OCI-LY7 (cell line): ENCODE measurements around the gene SYDE1.

ENCODE experiments used
- EZH2phosphoT487 ChIP-seq: fragments of 200-600 bp; sonication (generic); IDR thresholded peaks from 2 replicates; pipeline ENCODE4 v1.6.1; 2018; ENCODE audit warnings: low read depth, borderline replicate concordance, mild to moderate bottlenecking, mixed run types, antibody characterized with exemption, low read length, moderate library complexity, mixed read lengths
- TF ChIP-seq, protein P1 (sequence below): fragments of 200-600 bp; sonication (generic); conservative IDR thresholded peaks from 2 replicates; pipeline ENCODE4 v1.5.1; 2014; ENCODE audit warnings: mild to moderate bottlenecking, antibody characterized with exemption, low read length, moderate library complexity, mixed read lengths

DNA sequence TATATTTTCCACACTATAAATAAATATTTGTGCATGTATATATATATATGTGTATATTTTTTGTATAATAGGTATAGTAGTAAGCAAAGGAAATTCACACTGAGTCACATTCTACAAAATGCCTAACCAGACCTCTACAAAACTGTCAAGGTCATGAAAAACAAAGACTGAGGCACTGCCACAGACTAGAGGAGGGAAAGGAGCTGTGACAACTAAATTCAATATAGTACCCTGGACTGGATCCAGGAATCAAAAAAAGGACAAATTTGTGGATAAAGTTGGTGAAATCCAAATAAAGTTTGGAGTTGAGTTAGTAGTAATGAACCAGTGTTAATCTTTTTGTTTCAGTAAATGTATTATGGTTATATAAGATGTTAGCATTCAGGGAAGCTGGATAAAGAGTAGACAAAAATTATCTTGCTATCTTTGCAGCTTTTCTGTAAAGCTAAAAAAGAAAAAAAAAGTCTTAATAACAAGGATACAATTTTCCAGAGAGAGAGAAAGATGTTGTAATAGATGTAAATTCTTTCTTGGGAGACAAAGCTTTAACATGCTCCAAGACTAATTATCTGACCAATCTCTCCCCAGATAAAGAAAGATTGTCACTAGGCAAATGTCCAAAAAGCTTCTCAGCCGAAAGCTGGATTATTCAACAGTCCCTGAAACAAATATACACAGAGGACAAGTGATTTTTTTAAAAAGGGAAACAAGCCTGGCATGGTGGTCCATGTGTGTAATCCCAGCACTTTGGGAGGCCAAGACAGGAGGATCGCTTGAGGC, 19.1 kb downstream of the SYDE1 start:
- no peak for TF ChIP-seq EZH2phosphoT487
- TF ChIP-seq, protein P1, sequence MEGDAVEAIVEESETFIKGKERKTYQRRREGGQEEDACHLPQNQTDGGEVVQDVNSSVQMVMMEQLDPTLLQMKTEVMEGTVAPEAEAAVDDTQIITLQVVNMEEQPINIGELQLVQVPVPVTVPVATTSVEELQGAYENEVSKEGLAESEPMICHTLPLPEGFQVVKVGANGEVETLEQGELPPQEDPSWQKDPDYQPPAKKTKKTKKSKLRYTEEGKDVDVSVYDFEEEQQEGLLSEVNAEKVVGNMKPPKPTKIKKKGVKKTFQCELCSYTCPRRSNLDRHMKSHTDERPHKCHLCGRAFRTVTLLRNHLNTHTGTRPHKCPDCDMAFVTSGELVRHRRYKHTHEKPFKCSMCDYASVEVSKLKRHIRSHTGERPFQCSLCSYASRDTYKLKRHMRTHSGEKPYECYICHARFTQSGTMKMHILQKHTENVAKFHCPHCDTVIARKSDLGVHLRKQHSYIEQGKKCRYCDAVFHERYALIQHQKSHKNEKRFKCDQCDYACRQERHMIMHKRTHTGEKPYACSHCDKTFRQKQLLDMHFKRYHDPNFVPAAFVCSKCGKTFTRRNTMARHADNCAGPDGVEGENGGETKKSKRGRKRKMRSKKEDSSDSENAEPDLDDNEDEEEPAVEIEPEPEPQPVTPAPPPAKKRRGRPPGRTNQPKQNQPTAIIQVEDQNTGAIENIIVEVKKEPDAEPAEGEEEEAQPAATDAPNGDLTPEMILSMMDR = no peak
